Common myeloid progenitor, CD34-positive (primary cell): ENCODE results near the gene CLPTM1L.

Source experiments
- CTCF ChIA-PET: fragments of 350-600 bp; sonication (Branson Sonifier 250); formaldehyde crosslinking; loops from one replicate; lab custom pipeline; 2021; ENCODE audit warnings: antibody characterized with exemption; lab: Charles Lee
- POLR2A ChIA-PET: fragments of 350-600 bp; sonication (Branson Sonifier 250); formaldehyde crosslinking; loops from one replicate; lab custom pipeline; 2021; ENCODE audit warnings: antibody characterized with exemption; lab: Charles Lee
- DNase-seq, 3 donors: peaks; one replicate each; pipeline versions ENCODE4 v3.0.0 to v3.0.0-alpha.2; 2013
- H3K27ac ChIP-seq, 2 experiments: 1 replicate in 1 of 2; 2 replicates in 1 of 2; pipeline ENCODE4 v1.7.0; 2013; ENCODE audit warnings: inconsistent platforms in 2 of 2, low read length in 2 of 2, mild to moderate bottlenecking in 2 of 2, low read depth in 1 of 2, moderate library complexity in 1 of 2; ENCODE audit not compliant: severe bottlenecking in 2 of 2, insufficient read depth in 1 of 2, poor library complexity in 1 of 2
- H3K27me3 ChIP-seq, 5 experiments: replicated peaks in 2 of 5; 1 replicate in 3 of 5; 2 replicates in 2 of 5; pipeline versions ENCODE4 v1.6.1 to v1.7.0; 2013; ENCODE audit warnings: low read length in 4 of 5, mild to moderate bottlenecking in 2 of 5, moderate library complexity in 2 of 5, inconsistent platforms in 1 of 5; ENCODE audit not compliant: insufficient read depth in 5 of 5, control insufficient read depth in 4 of 5
- H3K36me3 ChIP-seq, 4 experiments: 1 replicate in 2 of 4; 2 replicates in 2 of 4; pipeline versions ENCODE4 v1.6.1 to v1.7.0; 2013; ENCODE audit warnings: low read length in 3 of 4, control low read depth in 1 of 4, mild to moderate bottlenecking in 1 of 4; ENCODE audit not compliant: control insufficient read depth in 4 of 4, insufficient read depth in 4 of 4
- H3K4me1 ChIP-seq, 4 experiments: 1 replicate in 3 of 4; 2 replicates in 1 of 4; pipeline versions ENCODE4 v1.6.1 to v1.7.1; 2013; ENCODE audit warnings: low read length in 3 of 4, mild to moderate bottlenecking in 3 of 4, control low read depth in 1 of 4, inconsistent platforms in 1 of 4, moderate library complexity in 1 of 4; ENCODE audit not compliant: control insufficient read depth in 4 of 4, insufficient read depth in 4 of 4; ENCODE audit errors: control extremely low read depth in 1 of 4
- H3K4me3 ChIP-seq, 7 experiments: 1 replicate in 4 of 7; 2 replicates in 3 of 7; pipeline versions ENCODE4 v1.5.1 to v1.7.0; 2013; ENCODE audit warnings: mild to moderate bottlenecking in 7 of 7, low read length in 6 of 7, moderate library complexity in 6 of 7, inconsistent platforms in 2 of 7, low read depth in 2 of 7, control low read depth in 1 of 7; ENCODE audit not compliant: insufficient read depth in 4 of 7, control insufficient read depth in 1 of 7; ENCODE audit errors: extremely low read depth in 1 of 7
- H3K9me3 ChIP-seq, 5 experiments: 1 replicate in 4 of 5; 2 replicates in 1 of 5; pipeline versions ENCODE4 v1.6.1 to v1.7.1; 2013; ENCODE audit warnings: low read length in 4 of 5, mild to moderate bottlenecking in 2 of 5, inconsistent platforms in 1 of 5, low read depth in 1 of 5, moderate library complexity in 1 of 5; ENCODE audit not compliant: control insufficient read depth in 4 of 5, insufficient read depth in 2 of 5; ENCODE audit errors: control extremely low read depth in 1 of 5
- WGBS: methylation state at CpG from one replicate; pipeline ENCODE4 v1.1.5; 2013; ENCODE audit not compliant: insufficient coverage; 5-methylcytosine and 5-hydroxymethylcytosine counted together

CLPTM1L gene

GRCh38 chr5:1384521-1384920 is 39.6 kb upstream of the CLPTM1L start:
- Histone ChIP-seq H3K9me3 (peaks cover 0 to 4% (median 3%) of the 10 kb centered on the region in 5 experiments), H3K4me3 (no peak overlapping the region), H3K4me1 (peaks cover 0 to 24% (median 19%) of the 10 kb centered on the region in 4 experiments), H3K27me3 (peaks cover 0 to 51% (median 27%) of the 10 kb centered on the region in 5 experiments), H3K36me3 (no peaks in the 10 kb centered on the region), H3K27ac (no peak overlapping the region)
- no peak for DNase-seq
- POLR2A ChIA-PET, result no interaction called here
- 97% methylated on average over 6 of the region's 10 CpGs for WGBS
- CTCF ChIA-PET, result interaction anchor here (1.4 to 1.5 kb wide), 2 partner anchors 30 to 37 kb away, joined by 3 to 4 read pairs; no protein-coding TSS in a partner anchor

- no peak for DNase-seq
- WGBS, result 90% methylated on average over 6 of the region's 8 CpGs
- ChIA-PET CTCF (no interaction called here), POLR2A (no interaction called here)
- no peaks in the 10 kb centered on the region for H3K36me3 ChIP-seq
- H3K4me1 ChIP-seq, result peaks cover 0 to 24% (median 19%) of the 10 kb centered on the region in 4 experiments
- H3K9me3 ChIP-seq, result peaks cover 0 to 10% (median 8%) of the 10 kb centered on the region in 5 experiments
- H3K27ac ChIP-seq, result no peak overlapping the region
- H3K4me3 ChIP-seq, result no peak overlapping the region
- peaks cover 0 to 51% (median 23%) of the 10 kb centered on the region in 5 experiments for H3K27me3 ChIP-seq
Observed at GRCh38 chr5:1383886-1384401, 39.0 kb upstream of the CLPTM1L start.

DNA sequence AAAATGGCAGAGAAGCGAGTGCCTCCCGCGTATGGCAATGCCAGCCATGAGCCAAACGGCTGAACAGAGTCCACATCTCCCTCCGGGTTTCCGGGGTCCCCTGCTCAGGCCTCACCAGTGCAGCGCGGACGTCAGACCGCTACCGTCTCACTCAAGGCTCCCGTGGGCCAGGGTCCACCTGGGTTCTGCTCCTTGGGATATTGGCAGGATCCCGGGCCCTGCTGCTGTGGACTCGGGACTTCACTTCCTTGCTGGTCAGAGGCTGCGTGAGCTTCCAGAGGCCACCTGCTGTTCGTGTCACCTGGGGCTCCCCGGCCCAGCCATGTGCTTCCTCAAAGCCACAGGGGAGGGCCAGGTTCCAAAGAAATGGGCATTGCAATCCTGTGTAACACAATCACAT is 38.4 kb upstream of the CLPTM1L start:
- H3K27me3 ChIP-seq, result peaks cover 0 to 50% (median 23%) of the 10 kb centered on the region in 5 experiments
- ChIA-PET CTCF (interaction anchor here (1.7 kb wide), 1 partner anchor 19 kb away, joined by 5 read pairs; no protein-coding TSS in a partner anchor), POLR2A (no interaction called here)
- no peak overlapping the region for H3K27ac ChIP-seq
- no peaks in the 10 kb centered on the region for H3K36me3 ChIP-seq
- H3K9me3 ChIP-seq, result peaks cover 0 to 16% (median 10%) of the 10 kb centered on the region in 5 experiments
- H3K4me3 ChIP-seq, result no peak overlapping the region
- DNase-seq, result no peak
- 88% methylated on average over 17 of the region's 17 CpGs for WGBS
- peaks cover 0 to 24% (median 19%) of the 10 kb centered on the region in 4 experiments for H3K4me1 ChIP-seq

DNA sequence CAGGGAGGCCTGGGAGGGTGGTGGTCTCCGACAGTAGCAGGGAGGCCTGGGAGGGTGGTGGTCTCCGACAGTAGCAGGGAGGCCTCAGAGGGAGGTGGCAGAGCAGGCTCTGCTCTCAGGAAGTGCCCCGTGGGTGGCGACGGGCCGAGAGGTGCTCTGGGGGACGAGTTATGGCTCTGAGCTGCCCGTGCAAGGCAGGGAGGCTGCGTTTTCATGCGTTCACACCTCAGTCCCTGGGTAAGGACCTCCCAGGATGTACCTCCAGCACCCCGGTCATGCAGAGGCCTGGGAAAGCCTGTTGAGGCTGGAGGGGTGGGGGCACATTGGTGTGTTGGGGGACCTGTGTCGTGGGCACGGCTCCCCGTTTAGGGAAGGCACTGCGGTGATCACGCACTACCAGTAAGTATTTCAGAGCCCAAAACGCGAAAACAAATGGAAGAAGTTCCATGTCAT is 37.4 kb upstream of the CLPTM1L start:
- Histone ChIP-seq H3K27me3 (peaks cover 0 to 43% (median 21%) of the 10 kb centered on the region in 5 experiments), H3K4me3 (no peak overlapping the region), H3K9me3 (peaks cover 0 to 18% (median 10%) of the 10 kb centered on the region in 5 experiments), H3K36me3 (no peaks in the 10 kb centered on the region), H3K27ac (no peak overlapping the region), H3K4me1 (peaks cover 0 to 24% (median 19%) of the 10 kb centered on the region in 4 experiments)
- DNase-seq, result no peak
- CTCF ChIA-PET, result interaction anchor here (1.0 to 1.7 kb wide), 2 partner anchors 20 to 266 kb away, joined by 4 to 5 read pairs; no protein-coding TSS in a partner anchor
- 95% methylated on average over 18 of the region's 18 CpGs for WGBS
- POLR2A ChIA-PET, result no interaction called here

DNA sequence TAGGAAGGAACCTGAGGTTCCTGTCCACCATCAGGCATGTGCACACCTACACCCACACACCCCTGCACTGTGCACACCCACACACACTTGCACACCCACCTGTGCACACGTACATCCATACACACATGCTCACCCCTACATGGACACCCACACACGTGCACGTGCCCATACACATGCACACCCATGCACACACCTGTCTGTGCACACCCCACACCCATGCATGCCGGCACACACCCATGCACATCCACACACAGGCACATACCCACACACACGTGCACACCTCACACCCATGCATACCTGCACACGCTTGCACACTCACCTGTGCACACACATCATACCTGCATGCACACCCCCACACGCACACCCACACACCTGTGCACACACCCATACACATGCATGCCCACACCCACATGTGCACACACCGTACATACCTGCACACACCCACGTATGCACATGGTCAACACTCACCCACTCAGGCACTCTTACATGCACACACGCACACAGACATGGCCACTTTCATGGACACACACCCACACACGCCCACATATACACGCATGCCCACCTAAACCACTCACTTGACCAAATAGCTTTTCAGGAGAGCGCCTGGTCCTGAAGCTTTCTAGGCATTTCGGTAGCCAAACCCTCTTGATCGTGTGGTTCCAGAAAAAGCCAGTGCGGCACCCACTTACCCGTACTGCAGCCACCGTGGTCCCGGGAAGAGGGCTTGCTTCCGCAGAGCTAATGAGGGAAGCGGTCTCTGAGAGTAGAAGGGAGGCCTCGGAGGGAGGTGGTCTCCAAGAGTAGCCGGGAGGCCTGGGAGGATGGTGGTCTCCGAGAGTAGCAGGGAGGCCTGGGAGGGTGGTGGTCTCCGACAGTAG is 36.7 kb upstream of the CLPTM1L start:
- 97% methylated on average over 21 of the region's 25 CpGs for WGBS
- H3K4me3 ChIP-seq, result no peak overlapping the region
- H3K27ac ChIP-seq, result no peak overlapping the region
- CTCF ChIA-PET, result interaction anchor here (1.0 to 1.7 kb wide), 2 partner anchors 20 to 111 kb away, joined by 3 to 5 read pairs; no protein-coding TSS in a partner anchor
- no peak for DNase-seq
- peaks cover 0 to 37% (median 15%) of the 10 kb centered on the region in 5 experiments for H3K27me3 ChIP-seq
- no peaks in the 10 kb centered on the region for H3K36me3 ChIP-seq
- peaks cover 0 to 18% (median 10%) of the 10 kb centered on the region in 5 experiments for H3K9me3 ChIP-seq
- peaks cover 0 to 22% (median 16%) of the 10 kb centered on the region in 4 experiments for H3K4me1 ChIP-seq
- POLR2A ChIA-PET, result no interaction called here

DNA sequence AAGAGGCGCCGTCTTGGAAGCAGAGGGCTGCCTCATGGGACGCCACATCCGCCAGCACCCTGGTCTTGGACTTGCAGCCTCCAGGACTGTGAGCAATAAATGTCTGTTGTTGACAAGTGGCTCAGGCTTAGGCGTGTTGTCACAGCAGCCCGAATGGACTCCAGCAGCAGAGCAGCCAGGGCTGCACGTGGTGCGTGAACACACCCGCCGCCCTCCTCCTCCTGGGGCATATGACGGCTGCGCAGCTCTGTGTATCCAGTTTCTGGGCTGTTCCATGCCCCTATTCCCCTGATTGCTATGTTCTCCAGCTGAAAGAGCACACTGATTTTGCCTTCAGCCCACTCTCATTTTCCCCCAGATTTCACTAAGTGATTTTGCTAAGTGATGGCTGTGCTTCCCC is 36.0 kb upstream of the CLPTM1L start:
- Histone ChIP-seq H3K4me1 (peaks cover 0 to 15% (median 9%) of the 10 kb centered on the region in 4 experiments), H3K4me3 (peak overlapping the region in 1 of 7 experiments; percentile 36), H3K36me3 (no peaks in the 10 kb centered on the region), H3K27me3 (peaks cover 0 to 34% (median 9%) of the 10 kb centered on the region in 5 experiments), H3K27ac (no peak overlapping the region), H3K9me3 (peaks cover 0 to 18% (median 10%) of the 10 kb centered on the region in 5 experiments)
- DNase-seq, result no peak
- 93% methylated on average over 12 of the region's 12 CpGs for WGBS
- ChIA-PET POLR2A (interaction anchor here (1.3 kb wide), 1 partner anchor 36 kb away, joined by 4 read pairs; the partner anchor contains the start of gene CLPTM1L), CTCF (interaction anchor here (0.8 to 1.7 kb wide), 4 partner anchors 36 to 272 kb away, joined by 3 to 11 read pairs (median 4); partner anchors contain the start of gene CLPTM1L)
